GM12878 (cell line): ENCODE results near the gene TLNRD1. TPM values are rescaled to one million over a fixed set of nuclear protein-coding genes. Genes with fewer than 3 reads are reported as not detected.

Source experiments
- ATAC-seq: fragments of 200-7000 bp; cut with Tn5 transposase; 3 replicates; pipeline ENCODE4 v1.9.1; 2020; ENCODE audit warnings: mild to moderate bottlenecking, moderate library complexity
- BruUV-seq: library from RNA; stranded (reverse); fragments of 400-500 nt; replicated peaks from 2 replicates; lab custom pipeline; 2021; lab: Mats Ljungman, UMichigan
- CTCF ChIA-PET: fragments of 300-600 bp; sonication (Branson Sonifier 250); formaldehyde crosslinking; extraction: SDS; loops from one replicate; lab custom pipeline; 2021; ENCODE audit warnings: inconsistent platforms; lab: Yijun Ruan, JAX
- POLR2A ChIA-PET: fragments of 350-600 bp; formaldehyde crosslinking; extraction: SDS; loops from one replicate; lab custom pipeline; 2021; ENCODE audit warnings: inconsistent platforms; lab: Charles Lee
- RAD21 ChIA-PET: fragments of 300-600 bp; sonication (Branson Sonifier 250); formaldehyde crosslinking; loops from one replicate; lab custom pipeline; 2023; ENCODE audit warnings: antibody characterized with exemption; ENCODE audit not compliant: unreplicated experiment; lab: Charles Lee
- SMC1A ChIA-PET: fragments of 300-600 bp; sonication (Branson Sonifier 250); formaldehyde crosslinking; loops from one replicate; lab custom pipeline; 2023; ENCODE audit not compliant: unreplicated experiment, uncharacterized antibody; lab: Charles Lee
- DNase-seq: peaks from one replicate; pipeline ENCODE4 v3.0.0-alpha.2; 2011; ENCODE audit warnings: low read depth, low spot score
- FAIRE-seq: peaks from 3 replicates; lab custom pipeline; 2011; peaks lifted over from hg19 to GRCh38; lab: Jason Lieb, UNC
- H2AFZ ChIP-seq: 2 replicates; pipeline ENCODE4 v1.6.0; 2011; ENCODE audit warnings: low read depth, low read length, control low read depth; ENCODE audit not compliant: control insufficient read depth
- H3K27ac ChIP-seq: 2 replicates; pipeline ENCODE4 v1.5.1; 2011; ENCODE audit warnings: control low read depth; ENCODE audit not compliant: control insufficient read depth, insufficient read depth
- H3K27me3 ChIP-seq, 2 experiments: replicated peaks in 1 of 2; 2 replicates each; pipeline versions ENCODE4 v1.6.0 to v1.6.1; 2011; ENCODE audit warnings: low read length in 1 of 2; ENCODE audit not compliant: control insufficient read depth in 2 of 2, insufficient read depth in 2 of 2
- H3K36me3 ChIP-seq, 2 experiments: 2 replicates each; pipeline ENCODE4 v1.5.1; 2011; ENCODE audit warnings: low read length in 1 of 2; ENCODE audit not compliant: control insufficient read depth in 2 of 2, insufficient read depth in 2 of 2
- H3K4me1 ChIP-seq: 2 replicates; pipeline ENCODE4 v1.6.1; 2011; ENCODE audit warnings: mild to moderate bottlenecking, low read length, moderate library complexity, mixed read lengths; ENCODE audit not compliant: control insufficient read depth, insufficient read depth
- H3K4me2 ChIP-seq: 2 replicates; pipeline ENCODE4 v1.6.0; 2011; ENCODE audit warnings: control low read depth; ENCODE audit not compliant: control insufficient read depth, insufficient read depth
- H3K4me3 ChIP-seq: fragments of 200-600 bp; sonication (generic); 2 replicates; pipeline ENCODE4 v1.5.1; 2016
- H3K79me2 ChIP-seq: 2 replicates; pipeline ENCODE4 v1.6.0; 2011; ENCODE audit warnings: low read length; ENCODE audit not compliant: control insufficient read depth, insufficient read depth
- H3K9ac ChIP-seq: 2 replicates; pipeline ENCODE4 v1.8.0; 2011; ENCODE audit warnings: low read length, control low read depth, mixed read lengths; ENCODE audit not compliant: control insufficient read depth, insufficient read depth
- H3K9me3 ChIP-seq: replicated peaks from 3 replicates; pipeline ENCODE4 v1.5.1; 2011; ENCODE audit warnings: mild to moderate bottlenecking, low read length; ENCODE audit not compliant: control insufficient read depth, insufficient read depth
- H4K20me1 ChIP-seq: 2 replicates; pipeline ENCODE4 v1.6.0; 2011; ENCODE audit not compliant: control insufficient read depth, insufficient read depth
- ASH2L ChIP-seq: fragments of 300-600, 200-600 bp; sonication (generic); IDR thresholded peaks from 2 replicates; pipeline ENCODE4 v1.6.1; 2017; ENCODE audit warnings: low read depth, mild to moderate bottlenecking, borderline replicate concordance
- CHD2 ChIP-seq: IDR thresholded peaks from 2 replicates; pipeline ENCODE4 v1.6.1; 2011; ENCODE audit warnings: low read depth, low read length, improper control_type of control experiment, borderline replicate concordance
- CHD4 ChIP-seq: fragments of 200-600 bp; sonication (generic); IDR thresholded peaks from 2 replicates; pipeline ENCODE4 v1.6.1; 2016; ENCODE audit warnings: mild to moderate bottlenecking
- FOXM1 ChIP-seq: IDR thresholded peaks from 2 replicates; pipeline ENCODE4 v1.6.1; 2012; ENCODE audit warnings: low read depth, mild to moderate bottlenecking, inconsistent platforms, low read length, moderate library complexity
- GABPA ChIP-seq: IDR thresholded peaks from 2 replicates; pipeline ENCODE4 v1.6.1; 2014; ENCODE audit warnings: antibody characterized with exemption, low read depth, mild to moderate bottlenecking, inconsistent platforms
- IKZF2 ChIP-seq, 2 experiments: fragments of 450-650 bp; IDR thresholded peaks; 2 replicates each; pipeline ENCODE4 v1.6.1; 2017; ENCODE audit warnings: mild to moderate bottlenecking in 2 of 2, moderate library complexity in 2 of 2
- NBN ChIP-seq: fragments of 450-650 bp; IDR thresholded peaks from 2 replicates; pipeline ENCODE4 v1.6.1; 2016
- NR2F1 ChIP-seq: fragments of 450-650 bp; conservative IDR thresholded peaks from 2 replicates; pipeline ENCODE4 v1.6.1; 2017; ENCODE audit warnings: mild to moderate bottlenecking
- PML ChIP-seq: IDR thresholded peaks from 2 replicates; pipeline ENCODE4 v1.6.1; 2012; ENCODE audit warnings: low read length, inconsistent platforms
- TAF1 ChIP-seq: IDR thresholded peaks from 2 replicates; pipeline ENCODE4 v1.6.1; 2011; ENCODE audit warnings: mild to moderate bottlenecking, low read depth, low read length, borderline replicate concordance
- TCF12 ChIP-seq: IDR thresholded peaks from 2 replicates; pipeline ENCODE4 v1.6.1; 2011; ENCODE audit warnings: low read depth, mild to moderate bottlenecking, low read length
- YY1 ChIP-seq: IDR thresholded peaks from 2 replicates; pipeline ENCODE4 v1.6.1; 2011; ENCODE audit warnings: low read depth, mild to moderate bottlenecking, low read length
- ZNF24 ChIP-seq: fragments of 450-650 bp; IDR thresholded peaks from 2 replicates; pipeline ENCODE4 v1.6.1; 2017; ENCODE audit warnings: antibody characterized with exemption, mild to moderate bottlenecking
- WGBS: methylation state at CpG from one replicate; pipeline ENCODE4 v1.1.6; 2016; ENCODE audit warnings: low lambda C conversion rate; ENCODE audit not compliant: insufficient replicate concordance, insufficient coverage; ENCODE audit errors: missing lambda C conversion rate; 5-methylcytosine and 5-hydroxymethylcytosine counted together
- in situ Hi-C: fragments of 300-500 bp; cut with MboI; formaldehyde crosslinking; loops from 9 replicates; pipeline ENCODE4 v1.14.3; 2018; ENCODE audit warnings: mixed read lengths
- intact Hi-C: fragments of 100-400 bp; cut with micrococcal nuclease; formaldehyde crosslinking; loops from one replicate; pipeline ENCODE4 v1.14.2; 2022; ENCODE audit not compliant: unreplicated experiment
- polyA plus RNA-seq, 11 experiments: library from polyadenylated mRNA; depleted of rRNA in 4 of 11; unstranded in 6 of 11; stranded (reverse) in 5 of 11; fragments of >200 nt; fragmentation: Nextera tagmentation in 4 of 11; fragmentation: Illumina TruSeq in 1 of 11; extraction: Ambion mirVana in 4 of 11; extraction: Trizol in 1 of 11; gene quantifications; 1 replicate in 1 of 11; 2 replicates in 10 of 11; pipeline versions ENCODE4 v1.2.1 to v1.2.3, GENCODE V29; 2011 to 2016; ENCODE audit warnings: inconsistent platforms in 2 of 11, missing spikeins in 2 of 11, low read depth in 1 of 11
- total RNA-seq, 4 experiments: library from RNA; depleted of rRNA in 3 of 4; stranded (reverse); fragments of >200 nt in 3 of 4; fragmentation: Illumina TruSeq in 1 of 4; extraction: Trizol in 1 of 4; gene quantifications; 2 replicates each; pipeline versions ENCODE4 v1.2.1 to v1.2.3, GENCODE V29; 2013 to 2021
- TF ChIP-seq, protein P1 (sequence below): IDR thresholded peaks from 2 replicates; pipeline ENCODE4 v1.6.1; 2012; ENCODE audit warnings: low read depth, low read length, improper control_type of control experiment

The TLNRD1 gene
- total and polyA plus RNA-seq, 10 of the 15 experiments (the other 5 are each of a cell fraction or from before 2014, with no cell fraction given) = 2.5 to 44.8 (median 9.1) TPM

DNA sequence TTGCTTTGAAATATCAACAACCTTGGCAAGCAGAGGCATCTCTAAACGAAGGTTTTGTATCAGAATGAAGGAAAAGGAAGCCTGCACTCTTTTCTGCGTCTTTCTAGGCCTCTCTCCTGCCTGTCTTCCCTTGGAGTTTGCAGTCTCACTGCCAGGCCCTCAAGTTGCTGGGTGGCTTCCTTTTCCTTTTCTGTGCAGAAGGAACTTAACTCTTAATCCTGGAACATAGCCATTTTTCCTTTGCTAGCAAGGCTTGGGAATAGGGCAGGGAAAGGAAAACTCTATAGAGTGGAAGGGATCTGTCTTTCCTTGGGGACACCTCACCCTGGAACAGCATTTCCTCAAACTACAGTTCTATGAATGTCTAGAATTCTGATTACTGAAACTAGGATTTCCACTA lies 32.8 kb downstream of the TLNRD1 start:
- ATAC-seq (no peak), DNase-seq (no peak), FAIRE-seq (no peak)
- intact Hi-C loops = no loop called here
- no peaks in the 10 kb centered on the region for H3K79me2 ChIP-seq
- H3K4me3 ChIP-seq = no peak overlapping the region
- H3K36me3 ChIP-seq = no peaks in the 10 kb centered on the region
- WGBS = 23% methylated on average over 2 of the region's 2 CpGs
- H3K27ac ChIP-seq = no peak overlapping the region
- TF ChIP-seq CHD2 (no peak), PML (no peak), ASH2L (no peak), TAF1 (no peak), GABPA (no peak), NBN (no peak), TCF12 (no peak), ZNF24 (no peak), IKZF2 (IDR thresholded peaks at IDR 0.05) (no peak), FOXM1 (no peak), CHD4 (no peak), YY1 (no peak), NR2F1 (no peak)
- TF ChIP-seq, protein P1, sequence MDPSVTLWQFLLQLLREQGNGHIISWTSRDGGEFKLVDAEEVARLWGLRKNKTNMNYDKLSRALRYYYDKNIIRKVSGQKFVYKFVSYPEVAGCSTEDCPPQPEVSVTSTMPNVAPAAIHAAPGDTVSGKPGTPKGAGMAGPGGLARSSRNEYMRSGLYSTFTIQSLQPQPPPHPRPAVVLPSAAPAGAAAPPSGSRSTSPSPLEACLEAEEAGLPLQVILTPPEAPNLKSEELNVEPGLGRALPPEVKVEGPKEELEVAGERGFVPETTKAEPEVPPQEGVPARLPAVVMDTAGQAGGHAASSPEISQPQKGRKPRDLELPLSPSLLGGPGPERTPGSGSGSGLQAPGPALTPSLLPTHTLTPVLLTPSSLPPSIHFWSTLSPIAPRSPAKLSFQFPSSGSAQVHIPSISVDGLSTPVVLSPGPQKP = no peak
- in situ Hi-C loops = no loop called here
- BruUV-seq = no TSS peak
- no peak overlapping the region for H3K9ac ChIP-seq
- no peak overlapping the region for H3K4me2 ChIP-seq
- peaks cover 5% of the 10 kb centered on the region for H3K9me3 ChIP-seq
- H4K20me1 ChIP-seq = no peaks in the 10 kb centered on the region
- ChIA-PET SMC1A (interaction anchor here (0.6 to 1.5 kb wide), 3 partner anchors 13 to 119 kb away, joined by 3 to 5 read pairs (median 3); no protein-coding TSS in a partner anchor), CTCF (interaction anchor here (0.7 to 1.3 kb wide), 3 partner anchors 13 to 241 kb away, joined by 3 read pairs; no protein-coding TSS in a partner anchor), POLR2A (no interaction called here), RAD21 (interaction anchor here (1.5 kb wide), 1 partner anchor 233 kb away, joined by 3 read pairs; no protein-coding TSS in a partner anchor)
- no peaks in the 10 kb centered on the region for H3K27me3 ChIP-seq
- H2AFZ ChIP-seq = no peak overlapping the region
- H3K4me1 ChIP-seq = no peaks in the 10 kb centered on the region; the same call in 1 of the 2 replicates
